Subcutaneous adipose tissue (tissue), 4 donors: ENCODE results near the gene PLXNA2. TPM values are rescaled to one million over a fixed set of nuclear protein-coding genes. Genes with fewer than 3 reads are reported as not detected.

Experiments used
- CTCF ChIP-seq: fragments of 450-650 bp; IDR thresholded peaks from one replicate; pipeline ENCODE4 v1.5.1; 2016; ENCODE audit warnings: low read depth, mild to moderate bottlenecking, control low read depth, antibody characterized with exemption, moderate library complexity
- total RNA-seq, 4 donors: library from RNA; depleted of rRNA; stranded (reverse); fragments of >200 nt; gene quantifications; one replicate each; pipeline ENCODE4 v1.1.0, GENCODE V29; 2016

Gene PLXNA2
- total RNA-seq, 4 donors from 2014 or later, result 6.8 to 37.5 (median 14.3) TPM

- TF ChIP-seq CTCF, result no peak
Observed at GRCh38 chr1:208033236-208033635, 210.9 kb downstream of the PLXNA2 start.

- TF ChIP-seq CTCF, result no peak
Observed at GRCh38 chr1:208031932-208032320, 212.3 kb downstream of the PLXNA2 start.

DNA sequence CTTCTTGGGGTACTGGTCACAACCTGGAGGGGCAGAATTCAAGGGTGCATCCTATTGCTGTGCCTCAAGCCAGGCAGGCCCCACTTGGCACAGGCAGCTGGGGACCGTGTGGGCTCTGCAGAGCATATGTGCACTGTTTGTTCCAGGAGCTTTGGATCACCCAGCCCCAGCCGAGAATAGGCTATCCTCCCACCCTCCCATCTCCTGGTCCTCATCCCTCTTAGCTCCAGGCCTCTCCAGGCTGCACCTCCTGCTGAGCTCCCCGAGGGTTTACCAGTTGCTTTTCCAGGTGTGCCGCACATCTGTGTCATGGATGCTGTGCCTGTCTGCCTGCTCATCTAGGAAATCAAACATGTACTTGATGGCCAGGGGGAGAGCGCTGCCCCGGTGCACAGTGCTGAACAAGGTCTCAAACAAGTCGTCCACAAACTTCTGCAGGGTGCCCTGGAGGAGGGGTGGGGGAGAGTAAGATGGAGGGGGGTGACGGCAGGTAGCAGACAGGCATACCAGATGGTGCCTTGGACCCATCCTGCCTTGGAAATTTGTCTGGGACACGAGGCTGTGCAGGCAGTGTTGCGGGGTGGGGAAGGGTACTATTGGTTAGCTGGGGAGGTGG lies 212.8 kb downstream of the PLXNA2 start:
- TF ChIP-seq CTCF, result no peak

DNA sequence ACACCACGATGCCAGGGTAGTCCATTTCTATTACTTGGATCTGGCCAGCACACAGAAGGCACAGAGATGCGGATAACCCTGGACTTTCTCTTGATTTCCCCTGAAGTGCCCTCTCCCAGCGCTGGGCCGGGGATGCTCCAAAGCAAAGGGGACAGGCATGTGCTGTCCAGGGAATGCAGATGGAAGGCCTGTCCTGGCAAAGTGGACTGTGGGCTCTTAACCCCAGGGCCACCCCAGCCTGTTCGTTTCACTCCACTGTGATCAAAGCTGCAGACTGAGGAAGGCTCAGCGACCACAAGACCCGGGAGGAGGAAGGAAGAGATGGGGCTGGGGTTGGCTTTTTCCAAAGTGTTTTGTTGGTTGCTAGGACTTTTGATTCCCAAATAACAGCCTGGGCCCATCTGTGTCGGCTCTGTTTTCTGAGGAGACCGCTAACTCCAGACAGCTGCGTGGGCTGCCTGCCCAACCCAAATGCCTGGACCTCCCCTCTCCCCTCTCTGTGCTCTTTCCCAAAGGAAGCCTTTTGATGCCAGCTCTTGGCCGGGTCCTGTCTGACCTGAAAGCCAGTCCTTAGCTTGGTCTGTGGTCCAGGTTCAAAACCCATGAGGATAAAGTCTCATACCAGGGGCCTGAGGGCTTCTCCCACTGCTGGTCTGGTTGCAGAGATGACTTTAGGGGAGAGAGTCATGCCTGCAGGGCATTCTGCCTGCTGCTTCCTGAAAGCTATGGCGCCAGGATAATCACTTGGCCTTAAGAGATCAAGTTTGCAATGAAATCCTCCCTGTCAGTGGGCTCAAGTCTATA lies 213.7 kb downstream of the PLXNA2 start:
- TF ChIP-seq CTCF, result no peak

- TF ChIP-seq CTCF, result no peak
Observed at GRCh38 chr1:208029381-208030287, 214.6 kb downstream of the PLXNA2 start.

DNA sequence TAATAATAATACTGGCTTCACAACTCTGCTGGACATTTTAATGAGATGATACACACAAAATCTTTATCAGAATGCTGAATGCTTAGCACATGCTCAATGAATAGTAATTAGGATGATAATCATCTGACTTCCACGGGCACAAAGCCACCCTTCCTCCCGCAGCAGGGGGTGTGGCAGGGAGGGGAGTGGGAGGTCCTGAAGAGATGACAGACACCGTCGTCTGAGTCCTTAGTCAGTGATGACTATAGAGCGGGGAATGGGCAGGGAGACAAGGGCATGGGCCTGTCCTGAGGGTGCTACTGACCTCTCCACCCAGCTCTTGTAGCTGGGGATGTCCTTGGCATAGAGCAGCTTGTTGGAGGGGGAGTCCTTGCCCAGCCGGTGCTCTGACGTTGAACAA lies 215.7 kb downstream of the PLXNA2 start:
- TF ChIP-seq CTCF, result no peak

DNA sequence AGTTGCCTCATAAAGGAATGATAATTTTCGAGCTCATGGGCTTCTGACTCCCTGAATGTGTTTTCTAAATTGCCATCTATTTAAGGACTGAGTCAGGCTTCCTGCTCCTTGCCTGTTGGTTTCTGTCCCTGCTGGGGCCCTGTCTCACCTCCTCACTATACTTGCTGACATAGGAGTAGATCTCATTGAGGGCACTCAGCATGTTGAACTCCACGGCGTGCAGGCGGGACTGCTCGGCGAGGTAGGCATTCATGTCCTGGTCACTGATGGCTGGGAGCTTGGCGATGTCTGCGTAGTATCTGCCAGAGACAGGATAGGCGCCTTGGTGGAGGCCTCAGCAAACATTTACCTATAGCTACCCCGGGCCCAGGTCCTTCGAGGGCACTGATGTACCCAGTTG lies 216.3 kb downstream of the PLXNA2 start:
- no peak for TF ChIP-seq CTCF
